GM12873 (cell line): ENCODE measurements around the gene ABCC5.

Experiments used
- CTCF ChIP-seq: IDR thresholded peaks from 2 replicates; pipeline ENCODE4 v1.5.1; 2012; ENCODE audit warnings: low read depth, mild to moderate bottlenecking, moderate library complexity, low read length, control low read depth; ENCODE audit not compliant: insufficient read depth; ENCODE audit errors: missing control alignments

ABCC5 gene

GRCh38 chr3:183946037-183946436 is 71.6 kb downstream of the ABCC5 start:
- no peak for TF ChIP-seq CTCF

GRCh38 chr3:183944775-183945174 is 72.9 kb downstream of the ABCC5 start:
- no peak for TF ChIP-seq CTCF

- TF ChIP-seq CTCF: no peak
Measured at GRCh38 chr3:183943739-183944138, 73.9 kb downstream of the ABCC5 start.

- no peak for TF ChIP-seq CTCF
Measured at GRCh38 chr3:183941216-183941615, 76.5 kb downstream of the ABCC5 start.

- no peak for TF ChIP-seq CTCF
Measured at GRCh38 chr3:183937601-183938286, 79.9 kb downstream of the ABCC5 start.

GRCh38 chr3:183933160-183933559 is 84.5 kb downstream of the ABCC5 start:
- TF ChIP-seq CTCF: no peak

GRCh38 chr3:183931881-183932280 is 85.8 kb downstream of the ABCC5 start:
- no peak for TF ChIP-seq CTCF
